Common myeloid progenitor, CD34-positive (primary cell): ENCODE results near the gene SRXN1.

Source experiments
- CTCF ChIA-PET: fragments of 350-600 bp; sonication (Branson Sonifier 250); formaldehyde crosslinking; loops from one replicate; lab custom pipeline; 2021; ENCODE audit warnings: antibody characterized with exemption; lab: Charles Lee
- POLR2A ChIA-PET: fragments of 350-600 bp; sonication (Branson Sonifier 250); formaldehyde crosslinking; loops from one replicate; lab custom pipeline; 2021; ENCODE audit warnings: antibody characterized with exemption; lab: Charles Lee
- DNase-seq, 3 donors: peaks; one replicate each; pipeline versions ENCODE4 v3.0.0 to v3.0.0-alpha.2; 2013
- H3K27ac ChIP-seq, 2 experiments: 1 replicate in 1 of 2; 2 replicates in 1 of 2; pipeline ENCODE4 v1.7.0; 2013; ENCODE audit warnings: inconsistent platforms in 2 of 2, low read length in 2 of 2, mild to moderate bottlenecking in 2 of 2, low read depth in 1 of 2, moderate library complexity in 1 of 2; ENCODE audit not compliant: severe bottlenecking in 2 of 2, insufficient read depth in 1 of 2, poor library complexity in 1 of 2
- H3K27me3 ChIP-seq, 5 experiments: replicated peaks in 2 of 5; 1 replicate in 3 of 5; 2 replicates in 2 of 5; pipeline versions ENCODE4 v1.6.1 to v1.7.0; 2013; ENCODE audit warnings: low read length in 4 of 5, mild to moderate bottlenecking in 2 of 5, moderate library complexity in 2 of 5, inconsistent platforms in 1 of 5; ENCODE audit not compliant: insufficient read depth in 5 of 5, control insufficient read depth in 4 of 5
- H3K36me3 ChIP-seq, 4 experiments: 1 replicate in 2 of 4; 2 replicates in 2 of 4; pipeline versions ENCODE4 v1.6.1 to v1.7.0; 2013; ENCODE audit warnings: low read length in 3 of 4, control low read depth in 1 of 4, mild to moderate bottlenecking in 1 of 4; ENCODE audit not compliant: control insufficient read depth in 4 of 4, insufficient read depth in 4 of 4
- H3K4me1 ChIP-seq, 4 experiments: 1 replicate in 3 of 4; 2 replicates in 1 of 4; pipeline versions ENCODE4 v1.6.1 to v1.7.1; 2013; ENCODE audit warnings: low read length in 3 of 4, mild to moderate bottlenecking in 3 of 4, control low read depth in 1 of 4, inconsistent platforms in 1 of 4, moderate library complexity in 1 of 4; ENCODE audit not compliant: control insufficient read depth in 4 of 4, insufficient read depth in 4 of 4; ENCODE audit errors: control extremely low read depth in 1 of 4
- H3K4me3 ChIP-seq, 7 experiments: 1 replicate in 4 of 7; 2 replicates in 3 of 7; pipeline versions ENCODE4 v1.5.1 to v1.7.0; 2013; ENCODE audit warnings: mild to moderate bottlenecking in 7 of 7, low read length in 6 of 7, moderate library complexity in 6 of 7, inconsistent platforms in 2 of 7, low read depth in 2 of 7, control low read depth in 1 of 7; ENCODE audit not compliant: insufficient read depth in 4 of 7, control insufficient read depth in 1 of 7; ENCODE audit errors: extremely low read depth in 1 of 7
- H3K9me3 ChIP-seq, 5 experiments: 1 replicate in 4 of 5; 2 replicates in 1 of 5; pipeline versions ENCODE4 v1.6.1 to v1.7.1; 2013; ENCODE audit warnings: low read length in 4 of 5, mild to moderate bottlenecking in 2 of 5, inconsistent platforms in 1 of 5, low read depth in 1 of 5, moderate library complexity in 1 of 5; ENCODE audit not compliant: control insufficient read depth in 4 of 5, insufficient read depth in 2 of 5; ENCODE audit errors: control extremely low read depth in 1 of 5
- WGBS: methylation state at CpG from one replicate; pipeline ENCODE4 v1.1.5; 2013; ENCODE audit not compliant: insufficient coverage; 5-methylcytosine and 5-hydroxymethylcytosine counted together

Gene SRXN1

GRCh38 chr20:611047-611842, 41.8 kb downstream of the SRXN1 start:
- H3K4me3 ChIP-seq: peak overlapping the region; percentile 22 to 67 (median 47)
- peaks cover 0 to 9% (median 2%) of the 10 kb centered on the region in 5 experiments for H3K27me3 ChIP-seq
- ChIA-PET POLR2A (interaction anchor here (1.7 kb wide), 1 partner anchor 29 kb away, joined by 6 read pairs; no protein-coding TSS in a partner anchor), CTCF (interaction anchor here (0.6 to 2.4 kb wide), 9 partner anchors 12 to 128 kb away, joined by 3 to 17 read pairs (median 5); no protein-coding TSS in a partner anchor)
- H3K4me1 ChIP-seq: peaks cover 3 to 44% (median 40%) of the 10 kb centered on the region in 4 experiments
- 24% methylated on average over 21 of the region's 24 CpGs for WGBS
- no peaks in the 10 kb centered on the region for H3K36me3 ChIP-seq
- peak in 2 of 3 donors; percentile 47 to 50 for DNase-seq
- H3K9me3 ChIP-seq: no peaks in the 10 kb centered on the region
- peak overlapping the region in 1 of 2 experiments; percentile 56 for H3K27ac ChIP-seq

GRCh38 chr20:610130-611046, 42.6 kb downstream of the SRXN1 start, which contains the start of gene TCF15:
Gene TCF15 (minus strand): TSS chr20:610309. CDS start chr20:610237, 72 bp downstream.
- peaks cover 0 to 9% (median 2%) of the 10 kb centered on the region in 5 experiments for H3K27me3 ChIP-seq
- no peaks in the 10 kb centered on the region for H3K9me3 ChIP-seq
- 8% methylated on average over 43 of the region's 84 CpGs for WGBS
- peak within 1 kb of the TSS in 6 of 7 experiments; percentile 19 to 67 (median 58) for H3K4me3 ChIP-seq
- DNase-seq: peak; percentile 63 to 76 (median 75)
- H3K27ac ChIP-seq: no peak within 1 kb of the TSS
- H3K36me3 ChIP-seq: no peaks in the 10 kb centered on the region
- CTCF ChIA-PET: interaction anchor here (1.0 to 2.0 kb wide), 3 partner anchors 13 to 119 kb away, joined by 3 to 5 read pairs (median 5); no protein-coding TSS in a partner anchor
- peaks cover 3 to 44% (median 40%) of the 10 kb centered on the region in 4 experiments for H3K4me1 ChIP-seq
- POLR2A ChIA-PET: interaction anchor here (1.7 kb wide), 1 partner anchor 30 kb away, joined by 6 read pairs; no protein-coding TSS in a partner anchor

- WGBS: 7% methylated on average over 38 of the region's 54 CpGs
- Histone ChIP-seq H3K27ac (no peak overlapping the region), H3K4me1 (peaks cover 3 to 44% (median 40%) of the 10 kb centered on the region in 4 experiments), H3K36me3 (no peaks in the 10 kb centered on the region), H3K27me3 (peaks cover 0 to 9% (median 2%) of the 10 kb centered on the region in 5 experiments), H3K9me3 (no peaks in the 10 kb centered on the region), H3K4me3 (peak overlapping the region in 5 of 7 experiments; percentile 23 to 66 (median 58))
- ChIA-PET CTCF (interaction anchor here (2.1 to 2.9 kb wide), 2 partner anchors 37 to 48 kb away, joined by 7 to 15 read pairs; no protein-coding TSS in a partner anchor), POLR2A (no interaction called here)
- peak in 2 of 3 donors; percentile 40 to 51 for DNase-seq
Measured at GRCh38 chr20:609371-609964, 43.5 kb downstream of the SRXN1 start.

- ChIA-PET POLR2A (no interaction called here), CTCF (interaction anchor here (2.1 to 2.9 kb wide), 2 partner anchors 37 to 47 kb away, joined by 7 to 15 read pairs; no protein-coding TSS in a partner anchor)
- WGBS: 94% methylated on average over 7 of the region's 8 CpGs
- no peak for DNase-seq
- H3K4me1 ChIP-seq: peaks cover 3 to 44% (median 40%) of the 10 kb centered on the region in 4 experiments
- no peaks in the 10 kb centered on the region for H3K9me3 ChIP-seq
- no peak overlapping the region for H3K27ac ChIP-seq
- H3K36me3 ChIP-seq: no peaks in the 10 kb centered on the region
- H3K27me3 ChIP-seq: peaks cover 0 to 9% (median 2%) of the 10 kb centered on the region in 5 experiments
- H3K4me3 ChIP-seq: peak overlapping the region in 3 of 7 experiments; percentile 4 to 58 (median 58)
Measured at GRCh38 chr20:608970-609369, 44.0 kb downstream of the SRXN1 start.

- H3K9me3 ChIP-seq: no peaks in the 10 kb centered on the region
- H3K36me3 ChIP-seq: no peaks in the 10 kb centered on the region
- 96% methylated on average over 6 of the region's 6 CpGs for WGBS
- no peak for DNase-seq
- ChIA-PET POLR2A (no interaction called here), CTCF (interaction anchor here (0.7 to 2.9 kb wide), 5 partner anchors 12 to 63 kb away, joined by 3 to 15 read pairs (median 3); partner anchors contain the start of gene CSNK2A1)
- no peak overlapping the region for H3K4me3 ChIP-seq
- peaks cover 3 to 42% (median 38%) of the 10 kb centered on the region in 4 experiments for H3K4me1 ChIP-seq
- peaks cover 0 to 9% (median 2%) of the 10 kb centered on the region in 5 experiments for H3K27me3 ChIP-seq
- no peak overlapping the region for H3K27ac ChIP-seq
Measured at GRCh38 chr20:607476-607875, 45.5 kb downstream of the SRXN1 start.

- ChIA-PET CTCF (interaction anchor here (0.9 kb wide), 1 partner anchor 40 kb away, joined by 3 read pairs; no protein-coding TSS in a partner anchor), POLR2A (no interaction called here)
- H3K4me3 ChIP-seq: no peak overlapping the region
- peaks cover 0 to 23% (median 19%) of the 10 kb centered on the region in 4 experiments for H3K4me1 ChIP-seq
- WGBS: 96% methylated on average over 4 of the region's 5 CpGs
- H3K27ac ChIP-seq: no peak overlapping the region
- peaks cover 0 to 9% (median 2%) of the 10 kb centered on the region in 5 experiments for H3K27me3 ChIP-seq
- H3K36me3 ChIP-seq: no peaks in the 10 kb centered on the region
- H3K9me3 ChIP-seq: no peaks in the 10 kb centered on the region
- no peak for DNase-seq
Measured at GRCh38 chr20:605237-605636, 47.8 kb downstream of the SRXN1 start.
